HG02759 (cell line): ENCODE results near the gene MYH15.

ENCODE experiments used
- ATAC-seq: cut with Tn5 transposase; IDR thresholded peaks from one replicate; pipeline ENCODE4 v1.9.1; 2021; ENCODE audit warnings: mild to moderate bottlenecking, moderate library complexity; ENCODE audit not compliant: unreplicated experiment

The MYH15 gene

GRCh38 chr3:108510496-108510895 lies at the start of gene MYH15:
Gene MYH15, minus strand, starts transcription at chr3:108510596. Its CDS starts 66 bp downstream, at chr3:108510530.
- ATAC-seq, result no peak

DNA sequence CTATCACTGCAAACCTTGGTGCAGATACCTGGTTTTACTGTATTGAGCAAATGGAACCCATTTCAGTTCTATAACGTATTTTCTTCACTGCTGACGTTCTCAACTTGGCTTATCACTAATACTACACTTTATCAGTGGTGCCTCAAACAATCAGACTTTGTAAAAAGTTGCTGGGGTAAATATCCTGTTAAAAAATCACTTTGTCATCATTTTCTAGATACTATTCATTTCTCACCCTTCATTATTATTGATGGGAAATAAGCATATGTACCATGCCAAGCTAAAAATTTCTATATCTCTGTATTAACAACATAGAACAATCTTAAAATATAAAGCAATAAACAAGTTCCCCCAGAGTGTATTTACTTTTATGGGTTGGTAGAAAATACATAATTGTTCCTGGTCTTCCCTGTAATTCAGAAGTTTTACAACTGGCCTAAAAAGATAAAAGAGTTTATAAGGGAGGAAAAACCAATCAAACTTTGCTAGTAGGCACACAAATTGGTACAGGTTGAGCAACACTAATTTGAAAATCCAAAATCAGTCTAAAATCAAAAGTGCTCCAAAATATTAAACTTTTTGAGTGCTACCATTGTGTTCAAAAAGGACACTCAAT lies 45.7 kb upstream of the MYH15 start:
- no peak for ATAC-seq

DNA sequence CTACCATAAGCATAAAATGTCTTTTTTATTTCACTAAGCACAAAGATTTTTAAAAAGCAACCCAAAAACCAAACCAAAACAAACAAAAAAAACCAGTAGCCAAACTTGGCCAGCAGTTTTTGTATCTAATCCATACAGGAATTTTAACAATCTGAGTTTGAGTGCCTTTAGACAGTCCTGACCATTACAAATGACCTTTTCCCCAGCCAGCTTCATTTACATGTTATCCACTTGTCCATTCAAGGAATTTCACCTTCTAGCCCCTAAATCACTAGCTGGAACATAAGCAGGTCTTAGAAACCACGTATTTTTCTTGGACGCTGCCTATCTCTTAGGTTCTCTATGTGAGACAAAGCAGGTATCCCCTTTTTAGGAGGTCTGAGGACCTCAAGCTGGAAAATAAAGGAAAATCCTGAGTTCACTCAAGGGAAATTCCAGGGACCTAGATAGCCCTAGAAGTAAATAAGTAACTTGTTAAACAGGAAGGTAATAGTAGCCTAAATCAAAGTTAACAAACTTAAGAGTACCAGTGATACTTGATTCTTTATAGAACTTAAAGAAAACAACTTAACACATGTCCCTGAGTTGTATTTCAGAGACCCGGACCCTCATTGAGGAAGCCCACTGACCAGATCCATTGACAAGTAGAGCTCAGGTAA lies 44.6 kb upstream of the MYH15 start:
- no peak for ATAC-seq

DNA sequence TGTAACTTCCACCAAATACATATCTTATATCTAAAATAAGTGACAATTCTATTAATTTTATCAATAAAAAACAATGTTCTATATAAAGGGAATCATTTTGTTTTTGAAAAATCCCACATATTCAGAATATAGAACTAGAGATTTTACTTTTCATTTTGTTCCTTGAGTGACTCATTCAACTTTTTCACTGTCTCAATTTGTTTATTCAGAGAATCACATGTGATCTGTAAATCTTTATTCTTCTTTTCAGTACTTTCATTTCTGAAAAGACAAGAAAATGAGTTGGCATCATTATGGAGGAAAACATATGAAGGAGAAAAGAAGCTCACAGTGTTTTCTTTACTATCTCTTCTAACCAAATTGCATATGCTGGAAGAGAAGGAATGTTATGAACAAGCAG lies 43.8 kb upstream of the MYH15 start:
- ATAC-seq, result no peak

- ATAC-seq, result peak; percentile 63
Measured at GRCh38 chr3:108552267-108553159, 42.1 kb upstream of the MYH15 start.

- ATAC-seq, result no peak
Measured at GRCh38 chr3:108548886-108549285, 38.5 kb upstream of the MYH15 start.

DNA sequence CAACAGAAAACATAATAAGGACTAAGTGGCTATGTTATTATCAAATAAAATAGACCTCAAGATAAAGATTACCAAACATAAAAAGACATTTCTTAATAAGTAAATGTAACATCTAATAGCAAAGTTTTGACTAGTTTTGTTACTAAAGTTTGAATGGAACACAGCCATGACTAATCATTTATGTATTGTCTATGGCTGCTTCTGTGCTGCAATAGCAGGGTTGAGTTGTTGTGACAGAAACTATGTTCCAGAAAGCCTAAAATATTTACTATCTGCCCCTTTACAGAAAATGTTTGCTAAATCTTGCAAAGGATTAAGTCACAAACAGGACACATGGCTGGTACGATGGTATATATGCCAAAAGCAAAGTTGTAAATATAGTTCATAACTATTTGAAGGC lies 37.9 kb upstream of the MYH15 start:
- no peak for ATAC-seq

DNA sequence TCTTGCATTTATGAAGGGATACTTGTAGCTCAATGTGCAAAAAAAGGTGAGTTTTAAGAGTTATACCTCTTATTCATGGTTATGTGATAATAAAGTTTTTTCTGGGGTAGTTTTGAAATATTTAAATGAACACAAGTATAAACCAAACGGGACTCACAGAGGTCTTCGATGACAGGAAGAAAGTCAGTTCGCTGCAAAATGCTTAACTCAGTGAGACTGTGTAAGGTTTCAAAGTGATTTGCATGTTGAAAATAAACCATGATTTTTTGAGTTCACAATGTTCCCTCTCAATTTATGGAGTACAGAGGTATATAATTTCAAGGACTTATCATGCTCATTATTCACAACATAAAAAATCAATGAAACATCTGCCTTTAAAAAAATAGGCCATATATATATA lies 36.3 kb upstream of the MYH15 start:
- ATAC-seq, result no peak

DNA sequence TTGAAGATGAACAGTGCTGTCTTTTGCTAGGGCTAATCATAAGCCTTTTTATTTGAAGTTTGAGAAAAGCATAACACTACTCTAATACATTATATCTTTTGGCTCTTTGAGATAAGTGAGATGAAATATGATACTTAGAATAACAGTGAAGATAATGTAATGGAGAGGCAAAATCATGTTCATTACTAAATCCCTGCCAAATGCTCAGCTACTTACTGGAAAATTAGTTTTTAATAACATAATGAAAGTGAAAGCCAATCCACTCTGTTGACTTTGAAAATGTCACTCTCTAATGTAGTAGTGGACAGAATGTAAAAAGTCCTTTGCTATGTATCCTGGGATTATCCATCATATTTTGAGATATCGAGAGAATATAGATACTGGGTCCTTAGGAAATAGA lies 35.9 kb upstream of the MYH15 start:
- ATAC-seq, result no peak

GRCh38 chr3:108538083-108538482 lies 27.7 kb upstream of the MYH15 start:
- ATAC-seq, result no peak

- peak; percentile 98 for ATAC-seq
Measured at GRCh38 chr3:108528459-108529252, 18.3 kb upstream of the MYH15 start.

DNA sequence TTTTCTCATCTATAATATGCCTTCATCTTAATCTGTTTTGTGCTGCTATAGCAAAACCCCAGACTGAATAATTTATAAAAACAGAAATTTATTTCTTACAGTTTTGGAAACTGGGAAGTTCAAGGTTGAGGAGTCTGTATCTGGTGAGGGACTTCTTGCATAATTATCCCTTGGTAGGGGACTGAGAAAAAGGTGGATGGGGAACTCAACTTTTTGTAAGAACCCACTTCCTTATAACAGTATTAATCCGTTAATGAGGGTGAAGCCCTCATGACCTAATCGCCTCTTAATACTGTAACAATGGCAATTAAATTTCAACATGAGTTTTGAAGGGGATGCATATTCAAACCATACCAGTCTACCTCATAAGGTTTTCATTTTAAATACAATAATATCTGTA lies 17.4 kb upstream of the MYH15 start:
- no peak for ATAC-seq

- ATAC-seq, result no peak
Measured at GRCh38 chr3:108527109-108527508, 16.7 kb upstream of the MYH15 start.

DNA sequence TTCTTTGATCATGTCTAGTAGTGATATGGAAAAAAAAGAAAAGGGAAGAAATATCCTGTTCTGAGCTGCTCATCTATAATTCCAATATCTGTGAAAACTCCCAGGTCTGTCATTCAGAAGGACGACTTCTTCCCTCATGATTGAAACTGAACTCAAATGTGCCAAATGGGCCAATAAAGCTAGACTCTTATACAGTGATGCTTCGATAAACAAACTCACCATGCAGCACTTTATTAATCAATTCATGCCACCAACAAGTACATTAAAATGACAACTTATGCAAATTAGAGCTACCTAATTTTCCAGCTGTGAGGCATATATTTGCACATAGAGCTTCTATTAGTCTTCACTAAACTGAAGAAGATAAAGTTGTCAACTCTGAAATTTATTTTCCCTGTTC lies 15.6 kb upstream of the MYH15 start:
- no peak for ATAC-seq

- ATAC-seq, result no peak
Measured at GRCh38 chr3:108525256-108525655, 14.9 kb upstream of the MYH15 start.

- ATAC-seq, result no peak
Measured at GRCh38 chr3:108524537-108524936, 14.1 kb upstream of the MYH15 start.

DNA sequence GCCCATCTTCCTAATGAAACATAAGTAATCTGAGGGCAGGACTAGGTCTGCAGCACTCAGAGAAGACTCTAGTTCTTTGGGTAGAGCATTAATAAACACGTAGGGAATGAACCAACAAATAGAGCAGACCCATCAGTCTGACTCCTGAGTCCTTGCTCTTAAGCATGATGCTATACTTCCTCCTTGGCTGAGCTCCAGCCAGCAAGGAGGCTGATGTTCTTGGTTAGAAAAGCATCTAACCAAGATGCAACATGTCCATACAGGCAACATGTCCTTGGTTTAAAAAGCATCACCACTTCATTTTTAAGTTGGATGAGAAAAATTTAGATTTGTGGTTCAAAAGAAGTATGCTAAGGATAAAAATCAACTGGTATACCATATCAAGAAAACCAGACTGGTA lies 8.5 kb upstream of the MYH15 start:
- no peak for ATAC-seq

- ATAC-seq, result no peak
Measured at GRCh38 chr3:108516881-108517280, 6.5 kb upstream of the MYH15 start.

- ATAC-seq, result no peak
Measured at GRCh38 chr3:108513961-108514360, 3.6 kb upstream of the MYH15 start.

- no peak for ATAC-seq
Measured at GRCh38 chr3:108512671-108513070, 2.3 kb upstream of the MYH15 start.

GRCh38 chr3:108511490-108511889 lies 1.1 kb upstream of the MYH15 start:
- ATAC-seq, result no peak
